ENCODE measurements around the gene USPL1.
"Not testable (repeated sequence)": the region's sequence is repeated elsewhere in the genome, so short reads cannot be mapped to it uniquely, and the experiment has no call there.

The USPL1 gene

GRCh38 chr13:30617315-30618185, at the start of gene USPL1:
Gene USPL1, plus strand, starts transcription at chr13:30617920. Its CDS starts 3,221 bp downstream, at chr13:30621141.
- peak; percentile 57 for DNase-seq

- DNase-seq, result no peak
These were observed 47.7 kb upstream of the USPL1 start for GRCh38 chr13:30569901-30570576.

- DNase-seq, result no peak
These were observed 47.0 kb upstream of the USPL1 start for GRCh38 chr13:30570691-30571090.

GRCh38 chr13:30572859-30573275, 44.9 kb upstream of the USPL1 start:
- no peak for DNase-seq

GRCh38 chr13:30576528-30576927, 41.2 kb upstream of the USPL1 start:
- no peak for DNase-seq

- no peak for DNase-seq
These were observed 40.3 kb upstream of the USPL1 start for GRCh38 chr13:30577401-30577852.

GRCh38 chr13:30580852-30581502, 36.7 kb upstream of the USPL1 start:
- no peak for DNase-seq

- no peak for DNase-seq
These were observed 36.1 kb upstream of the USPL1 start for GRCh38 chr13:30581582-30581981.

- no peak for DNase-seq
These were observed 33.5 kb upstream of the USPL1 start for GRCh38 chr13:30584051-30584731.

- DNase-seq, result no peak
These were observed 31.9 kb upstream of the USPL1 start for GRCh38 chr13:30585748-30586262.

GRCh38 chr13:30587231-30587630, 30.5 kb upstream of the USPL1 start:
- no peak for DNase-seq

- DNase-seq, result no peak
These were observed 30.0 kb upstream of the USPL1 start for GRCh38 chr13:30587739-30588138.

- DNase-seq, result no peak
These were observed 24.7 kb upstream of the USPL1 start for GRCh38 chr13:30593001-30593400.

GRCh38 chr13:30600496-30600895, 17.2 kb upstream of the USPL1 start:
- DNase-seq, result no peak

GRCh38 chr13:30601836-30602235, 15.9 kb upstream of the USPL1 start:
- DNase-seq, result no peak

GRCh38 chr13:30605052-30605451, 12.7 kb upstream of the USPL1 start:
- no peak for DNase-seq

GRCh38 chr13:30607186-30607585, 10.5 kb upstream of the USPL1 start:
- not testable (repeated sequence) for DNase-seq

GRCh38 chr13:30607908-30608307, 9.8 kb upstream of the USPL1 start:
- DNase-seq, result peak; percentile 64

- DNase-seq, result no peak
These were observed 9.4 kb upstream of the USPL1 start for GRCh38 chr13:30608364-30608763.

- no peak for DNase-seq
These were observed 7.4 kb upstream of the USPL1 start for GRCh38 chr13:30610311-30610710.

GRCh38 chr13:30615481-30615865, 2.2 kb upstream of the USPL1 start:
- no peak for DNase-seq

GRCh38 chr13:30615866-30616541, 1.7 kb upstream of the USPL1 start:
- DNase-seq, result no peak
